Hippocampal formation (tissue), 2 donors: Measurements from ENCODE around the gene RGS1.

Experiments
- DNase-seq, 2 donors: peaks; one replicate each; lab custom pipeline; 2025; lab: John Stamatoyannopoulos, UW

RGS1 gene

DNA sequence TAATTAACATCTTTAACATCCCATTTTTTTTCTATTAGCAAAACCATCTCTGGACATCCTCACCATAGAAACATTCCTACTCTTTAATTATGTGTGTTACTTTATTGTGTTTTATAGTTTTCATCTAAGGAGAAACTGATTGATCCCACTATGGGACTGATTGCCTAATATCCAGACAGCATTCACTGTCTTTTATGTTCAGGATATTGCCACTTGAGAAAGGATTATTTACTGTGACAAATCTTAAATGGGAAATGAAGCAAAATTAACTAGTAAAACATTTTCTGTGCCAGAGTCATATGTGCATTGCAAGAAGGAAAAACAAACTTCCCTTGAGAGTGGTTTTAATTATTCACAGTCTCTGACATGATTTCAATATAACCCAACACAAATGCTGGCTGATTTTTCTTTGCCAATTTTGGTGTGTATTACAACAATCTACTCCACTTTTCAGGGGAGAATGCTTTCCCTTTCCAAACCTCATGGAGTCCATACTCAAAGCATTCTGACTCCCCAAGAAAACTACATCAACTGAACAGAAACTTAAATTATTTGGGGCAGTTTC, 44.6 kb downstream of the RGS1 start:
- DNase-seq = no peak

DNA sequence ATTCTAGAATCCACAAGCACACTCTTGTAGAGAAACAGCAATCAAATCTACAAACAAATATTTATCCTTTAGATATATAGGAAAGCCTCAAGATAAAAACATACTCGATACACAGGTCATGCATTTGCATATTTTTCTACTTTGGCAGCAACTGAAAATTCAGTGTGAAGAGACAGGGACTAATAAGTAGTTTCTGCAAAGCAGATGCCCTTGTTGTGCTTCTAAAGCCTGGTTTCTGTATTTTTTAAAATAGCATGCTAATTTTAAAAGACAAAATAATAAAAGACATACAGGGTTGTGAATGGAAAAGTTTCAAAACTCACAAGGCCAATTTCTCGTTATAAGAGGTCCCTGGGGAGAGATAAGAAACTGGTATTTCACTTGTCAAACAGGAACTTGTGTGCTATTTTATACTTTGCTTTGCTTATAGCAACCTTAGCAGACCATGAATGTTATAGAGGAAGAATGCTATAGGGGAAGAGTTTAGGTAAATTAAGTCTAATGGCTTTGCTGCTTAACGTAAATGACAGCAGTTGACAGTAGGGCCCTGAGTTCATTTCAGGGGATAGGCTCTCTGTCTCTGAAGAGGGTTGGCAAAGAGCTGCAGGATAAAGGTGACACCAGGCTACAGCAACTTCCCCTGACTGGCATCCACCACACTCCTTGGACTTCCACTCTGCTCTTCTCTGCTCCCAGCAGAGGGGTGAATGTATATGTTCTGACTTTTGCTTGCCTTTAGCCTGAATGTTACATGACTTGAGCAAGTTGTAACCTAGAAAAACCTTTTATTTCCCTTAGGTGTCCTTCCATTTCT, 51.0 kb downstream of the RGS1 start:
- no peak for DNase-seq

DNA sequence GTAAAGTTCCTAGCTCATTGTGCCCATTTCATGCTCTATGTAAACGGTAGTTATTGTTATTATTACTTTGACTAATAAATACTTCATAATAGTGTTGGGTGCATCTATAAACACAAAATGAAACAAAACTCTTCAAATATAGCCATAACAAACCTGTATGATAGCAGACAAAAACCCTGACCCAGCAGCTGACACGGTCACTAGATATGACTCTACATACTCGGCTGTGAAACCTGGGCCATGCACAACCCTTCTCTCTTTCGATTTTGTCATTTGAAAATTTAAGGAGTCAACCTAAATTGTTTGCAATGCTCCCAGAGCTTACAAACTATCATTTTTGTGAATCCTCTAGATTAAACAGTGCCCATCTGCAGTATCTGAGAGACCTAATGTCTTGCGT, 52.3 kb downstream of the RGS1 start:
- no peak for DNase-seq

DNA sequence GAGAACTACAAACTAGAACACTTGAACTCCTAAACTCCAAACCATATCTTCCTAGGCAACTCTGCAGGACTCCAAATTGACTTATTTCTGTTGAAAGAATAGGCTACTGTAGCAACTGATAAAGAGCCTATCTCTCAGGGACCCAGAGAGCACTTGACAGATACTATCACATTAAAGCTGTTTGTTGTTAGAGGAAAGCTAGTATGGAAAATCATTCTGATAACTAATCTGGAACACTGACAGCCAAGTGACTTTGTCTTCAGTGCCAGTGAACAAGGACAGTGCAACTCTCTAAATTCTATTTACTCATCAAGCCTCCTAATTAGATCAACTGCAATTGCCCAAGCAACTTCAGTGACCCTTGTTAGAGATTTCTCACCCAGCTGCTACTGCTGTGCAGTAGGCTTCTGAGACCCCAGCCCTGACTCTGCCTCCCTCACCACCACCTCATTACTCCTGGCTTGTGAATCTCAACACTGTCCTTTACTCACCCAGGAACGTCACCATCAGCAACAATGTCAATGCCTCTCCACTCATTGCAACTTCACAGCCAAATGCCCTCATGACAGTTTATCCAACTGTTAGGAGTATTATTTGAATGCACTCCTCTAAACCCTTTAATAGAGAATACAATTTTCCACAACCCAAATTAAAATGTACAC, 53.0 kb downstream of the RGS1 start:
- no peak for DNase-seq

DNA sequence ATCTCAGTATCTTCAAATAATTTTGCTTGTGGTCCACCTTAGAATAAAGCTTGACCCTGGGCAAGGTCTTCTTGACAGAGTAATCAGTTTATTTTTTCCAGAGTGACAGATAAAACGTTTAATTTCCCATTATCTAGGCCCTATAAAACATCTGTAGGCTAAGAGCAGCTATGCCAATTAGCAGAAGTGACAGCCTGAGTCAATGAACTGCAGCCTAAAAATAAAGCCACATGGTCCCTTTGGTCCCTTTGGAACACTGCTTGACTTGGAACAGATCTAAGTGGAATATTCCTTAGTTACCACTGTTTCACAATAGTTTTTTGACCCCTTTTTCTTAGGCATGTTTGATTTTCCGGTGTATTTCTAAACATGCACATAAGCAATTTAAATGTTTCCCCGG, 54.0 kb downstream of the RGS1 start:
- no peak for DNase-seq
